HG03469 (cell line): ENCODE measurements around the gene RBMS3.
"Not testable (repeated sequence)": the region's sequence is repeated elsewhere in the genome, so short reads cannot be mapped to it uniquely, and the experiment has no call there.

Experiments
- ATAC-seq: cut with Tn5 transposase; IDR thresholded peaks from one replicate; pipeline ENCODE4 v1.9.1; 2021; ENCODE audit warnings: mild to moderate bottlenecking, moderate library complexity, moderate number of reproducible peaks; ENCODE audit not compliant: unreplicated experiment

The RBMS3 gene

GRCh38 chr3:29514912-29515311 lies 234.0 kb downstream of the RBMS3 start:
- ATAC-seq = no peak

DNA sequence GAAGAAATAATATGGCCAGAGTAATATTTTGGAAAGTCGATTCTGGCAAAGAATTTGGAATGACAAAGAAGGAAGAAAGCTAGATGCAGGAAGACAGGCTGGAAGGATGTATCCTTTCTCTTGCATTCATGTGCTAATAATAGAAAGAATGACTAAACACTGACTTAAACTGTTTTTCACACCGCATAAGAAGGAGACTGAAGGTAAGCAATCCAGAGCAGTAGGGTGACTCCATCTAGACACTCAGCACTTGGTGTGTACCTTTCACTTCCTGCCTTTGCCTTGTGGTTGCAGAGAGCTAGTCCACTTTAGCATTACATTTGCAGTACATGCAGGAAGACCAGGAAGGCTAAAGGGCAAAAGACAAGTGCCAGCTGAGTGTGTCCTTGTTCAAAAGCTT lies 234.6 kb downstream of the RBMS3 start:
- ATAC-seq = peak; percentile 71

DNA sequence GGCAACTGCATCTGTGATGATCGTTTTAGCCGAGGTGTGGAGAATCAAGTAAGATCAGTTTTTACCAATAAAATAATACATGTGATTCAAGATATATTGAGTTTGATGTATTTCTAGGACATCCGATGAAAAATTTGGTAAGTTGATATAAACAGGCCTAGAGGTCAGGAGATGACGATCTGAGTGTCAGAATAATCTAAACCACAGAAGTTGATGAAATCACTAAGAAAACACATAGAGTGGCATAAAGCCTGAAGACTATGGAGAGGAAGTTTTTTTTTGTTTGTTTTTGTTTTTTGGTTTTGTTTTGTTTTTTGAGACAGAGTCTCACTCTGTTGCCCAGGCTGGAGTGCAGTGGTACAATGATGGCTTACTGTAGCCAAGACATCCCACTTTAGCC lies 235.3 kb downstream of the RBMS3 start:
- ATAC-seq = no peak

DNA sequence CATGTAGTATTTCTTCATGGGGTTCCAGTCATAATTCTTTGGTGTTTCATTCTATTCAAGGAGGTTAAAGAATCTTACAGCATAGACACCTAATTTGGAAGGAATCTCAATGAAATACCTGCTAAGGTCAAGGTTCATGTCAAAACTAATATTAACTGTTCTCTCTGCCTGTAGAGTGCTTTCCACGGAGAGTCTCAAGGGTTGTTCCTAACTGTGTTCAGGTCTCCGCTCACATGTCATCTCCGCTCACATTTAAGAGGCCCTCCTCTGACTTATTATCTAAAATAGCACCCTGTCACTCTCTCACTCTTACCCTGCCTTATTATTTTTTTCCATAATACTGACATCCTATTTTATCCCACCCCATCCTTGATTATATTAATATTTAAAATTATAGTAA lies 239.9 kb downstream of the RBMS3 start:
- no peak for ATAC-seq

DNA sequence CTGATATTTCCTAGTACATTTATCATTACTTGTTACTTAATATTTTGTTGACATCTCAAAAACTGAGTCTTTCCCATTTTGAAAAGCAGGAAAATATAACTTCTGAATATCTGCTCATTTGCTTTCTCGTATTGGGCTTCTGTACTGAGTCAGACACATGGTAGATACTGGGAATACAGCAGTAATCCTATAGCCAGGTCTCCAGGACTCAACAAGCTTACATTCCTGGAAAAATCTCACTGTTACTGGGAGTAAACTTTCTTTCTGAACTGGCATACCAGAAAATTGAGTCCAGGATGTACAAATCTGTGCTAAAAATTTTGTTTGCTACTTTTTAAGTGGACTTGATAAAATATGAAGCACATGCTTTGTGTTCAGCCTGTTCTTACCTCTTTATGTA lies 240.4 kb downstream of the RBMS3 start:
- no peak for ATAC-seq

- no peak for ATAC-seq
Observed at GRCh38 chr3:29521751-29522150, 240.9 kb downstream of the RBMS3 start.

DNA sequence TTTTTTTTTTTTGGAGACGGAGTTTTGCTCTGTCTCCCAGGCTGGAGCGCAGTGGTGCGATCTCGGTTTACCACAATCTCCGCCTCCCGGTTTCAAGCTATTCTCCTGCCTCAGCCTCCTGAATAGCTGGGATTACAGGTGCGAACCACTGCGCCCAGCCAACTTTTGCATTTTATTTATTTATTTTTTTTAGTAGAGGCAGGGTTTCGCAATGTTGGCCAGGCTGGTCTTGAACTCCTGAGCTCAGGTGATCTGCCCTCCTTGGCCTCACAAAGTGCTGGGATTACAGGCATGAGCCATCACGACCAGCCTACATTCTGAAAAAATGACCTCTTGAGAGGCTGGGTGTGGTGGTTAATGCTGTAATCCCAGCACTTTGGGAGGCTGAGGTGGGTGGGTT lies 243.6 kb downstream of the RBMS3 start:
- ATAC-seq = not testable (repeated sequence)

- ATAC-seq = no peak
Observed at GRCh38 chr3:29525254-29525881, 244.5 kb downstream of the RBMS3 start.

DNA sequence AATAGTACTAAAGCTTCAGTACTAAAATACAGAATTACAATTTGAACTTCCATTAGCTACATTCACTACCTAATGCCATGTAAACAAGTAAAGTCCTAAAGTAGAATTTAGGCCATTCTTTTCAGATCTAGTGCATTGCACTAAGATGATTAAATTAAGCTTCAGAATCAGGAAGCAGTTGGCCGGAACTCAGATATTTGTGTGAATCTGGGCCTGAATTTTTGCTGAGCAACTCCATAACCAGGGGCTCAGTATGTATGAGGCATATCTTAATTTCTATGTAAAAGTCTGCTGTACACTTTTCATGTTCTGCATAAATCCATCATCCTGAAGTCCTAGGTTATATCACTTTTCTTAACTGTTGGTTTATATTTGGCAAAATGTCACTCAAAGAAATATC lies 246.4 kb downstream of the RBMS3 start:
- no peak for ATAC-seq

DNA sequence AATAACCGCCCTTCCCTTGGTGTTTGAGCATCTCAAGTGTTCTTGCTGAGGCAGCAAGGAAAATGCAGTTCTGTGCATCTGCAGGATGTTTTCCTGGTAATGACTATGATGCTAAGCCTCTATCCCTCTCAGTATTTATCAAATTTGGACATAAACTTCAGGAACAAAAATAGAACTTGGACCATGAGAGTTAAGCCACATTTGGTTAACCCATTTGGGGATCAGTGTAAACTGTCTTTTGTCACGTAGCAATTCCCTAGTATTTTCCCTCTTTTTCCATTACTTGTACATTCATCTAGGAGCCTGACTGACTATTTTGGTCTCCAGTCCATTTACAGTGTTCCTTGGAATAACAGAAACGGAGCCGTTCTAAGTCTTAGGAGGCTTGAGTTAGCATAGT lies 250.8 kb downstream of the RBMS3 start:
- no peak for ATAC-seq

- ATAC-seq = no peak
Observed at GRCh38 chr3:29532473-29532872, 251.6 kb downstream of the RBMS3 start.

- no peak for ATAC-seq
Observed at GRCh38 chr3:29534006-29534405, 253.1 kb downstream of the RBMS3 start.

DNA sequence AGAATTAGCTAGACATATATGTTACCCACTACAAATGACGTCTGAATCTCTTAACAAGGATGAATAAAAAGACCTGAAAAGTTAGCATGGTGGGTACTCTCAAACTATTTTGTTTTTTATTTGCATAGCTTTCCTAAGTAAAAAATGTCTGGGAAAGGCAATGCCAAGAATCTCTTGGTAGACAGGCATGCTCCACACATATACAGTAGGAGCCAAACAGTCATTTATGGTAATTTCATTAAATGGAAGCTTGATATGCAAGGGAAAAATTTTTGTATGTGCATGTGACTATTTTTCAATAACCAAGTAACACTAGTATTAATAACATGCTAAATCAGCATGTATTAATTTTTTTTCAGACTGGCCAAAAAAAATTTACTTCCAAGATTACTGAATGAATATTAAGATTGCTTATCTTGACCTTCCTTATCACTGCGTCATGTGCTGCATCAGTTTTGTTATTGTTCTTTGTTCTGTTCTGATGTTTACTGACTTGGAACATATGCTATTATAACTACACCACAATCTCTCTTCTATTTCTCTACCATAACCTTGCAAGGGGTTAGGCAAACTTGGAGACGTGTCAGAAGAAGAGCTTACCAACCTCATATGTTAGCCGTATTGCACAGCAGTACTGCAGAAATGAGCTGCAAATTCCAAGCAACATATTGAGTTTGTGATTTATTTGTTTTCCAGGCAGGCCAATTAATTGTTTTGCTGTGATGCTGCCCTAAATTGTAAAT lies 255.3 kb downstream of the RBMS3 start:
- ATAC-seq = no peak

GRCh38 chr3:29537889-29538609 lies 257.2 kb downstream of the RBMS3 start:
- no peak for ATAC-seq

- no peak for ATAC-seq
Observed at GRCh38 chr3:29538610-29538958, 257.7 kb downstream of the RBMS3 start.

GRCh38 chr3:29540544-29540943 lies 259.7 kb downstream of the RBMS3 start:
- no peak for ATAC-seq

GRCh38 chr3:29544701-29545363 lies 264.0 kb downstream of the RBMS3 start:
- no peak for ATAC-seq

DNA sequence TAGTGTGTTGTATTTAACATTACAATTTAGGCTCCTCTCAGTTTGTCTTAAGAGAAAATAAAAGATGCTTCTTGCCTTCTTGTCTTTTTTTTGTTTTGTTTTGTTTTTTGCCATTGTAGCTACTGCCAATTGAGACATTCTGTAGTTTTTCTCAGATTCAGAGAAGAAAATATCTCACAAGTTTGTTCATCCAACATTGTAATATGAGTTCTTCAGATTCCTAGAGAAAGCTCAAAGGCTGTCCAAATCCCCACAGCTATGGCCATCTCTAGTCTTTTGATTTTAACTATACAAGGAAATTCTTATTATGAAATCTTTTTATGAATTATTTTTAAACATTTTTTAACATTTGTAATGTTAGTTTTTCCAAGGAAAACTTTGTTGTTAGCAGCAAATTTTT lies 264.7 kb downstream of the RBMS3 start:
- ATAC-seq = no peak

DNA sequence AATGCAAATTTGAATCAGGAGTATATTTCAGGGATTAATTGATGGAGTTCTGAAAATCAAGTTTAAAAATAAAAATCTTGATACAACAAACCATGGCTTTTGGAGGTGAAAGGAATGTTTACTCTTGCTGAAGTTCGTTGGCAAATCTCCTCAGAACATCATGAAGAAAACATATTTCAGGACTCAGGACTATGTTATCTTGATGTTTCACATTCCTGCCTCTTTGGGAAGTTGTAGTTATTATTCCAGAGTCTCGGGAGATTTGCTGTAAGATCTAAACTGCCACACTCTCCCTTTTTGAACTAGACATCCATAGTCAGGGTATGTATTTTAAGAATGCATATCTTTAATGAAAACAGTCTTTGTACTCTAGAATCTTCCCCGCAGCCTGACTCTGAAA lies 271.2 kb downstream of the RBMS3 start:
- no peak for ATAC-seq

DNA sequence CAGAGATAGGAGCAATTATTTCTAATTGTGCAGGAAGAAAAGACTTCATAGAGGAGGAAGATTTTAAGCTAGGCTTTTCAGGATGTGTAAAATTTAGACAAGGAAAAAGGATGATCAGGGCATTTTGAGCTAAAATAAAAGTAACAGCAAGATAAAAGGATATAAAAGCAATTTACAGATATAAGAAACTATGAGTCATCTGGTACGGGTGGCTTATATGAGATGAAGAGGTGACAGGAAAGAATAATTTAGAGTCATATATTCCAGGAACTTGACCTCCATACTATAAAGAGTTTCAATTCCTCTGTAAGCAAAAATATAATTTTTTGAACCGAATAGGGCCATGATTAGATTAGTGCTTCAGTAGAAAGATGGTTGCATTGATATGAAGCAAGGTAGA lies 273.7 kb downstream of the RBMS3 start:
- no peak for ATAC-seq

DNA sequence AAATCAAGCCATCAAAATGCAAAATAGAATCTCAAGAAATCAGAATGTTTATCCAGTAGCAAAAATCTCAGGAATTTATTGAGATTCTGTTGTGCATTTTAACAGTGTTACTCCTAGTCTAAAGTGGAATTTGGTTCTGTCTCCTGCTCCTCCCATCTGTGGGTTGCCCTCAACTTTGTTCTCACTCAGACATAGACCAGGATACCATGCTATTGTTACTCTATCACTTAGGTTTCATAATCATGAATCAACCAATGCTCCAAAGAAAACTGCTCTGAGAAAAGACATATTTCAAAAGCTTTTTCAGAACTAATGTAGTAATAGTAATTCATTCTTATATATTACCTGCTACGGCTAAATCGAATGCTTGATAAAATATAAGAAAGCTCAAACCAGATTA lies 274.7 kb downstream of the RBMS3 start:
- no peak for ATAC-seq

- no peak for ATAC-seq
Observed at GRCh38 chr3:29557186-29557585, 276.3 kb downstream of the RBMS3 start.
